Mesenchymal stem cell (in vitro differentiated cells and primary cell): Measurements from ENCODE around the gene NAALADL2.
A peak's percentile ranks its signal among the peaks of the same experiment; 100 is the strongest.

ENCODE experiments used
- DNase-seq: peaks from one replicate; pipeline ENCODE4 v3.0.0-alpha.2; 2013
- H2AFZ ChIP-seq: one replicate; pipeline ENCODE4 v1.6.1; 2013; ENCODE audit warnings: low read depth, mild to moderate bottlenecking, control low read depth, inconsistent platforms, low read length, moderate library complexity
- H2AK5ac ChIP-seq: 2 replicates; pipeline ENCODE4 v1.6.1; 2013; ENCODE audit warnings: low read length, moderate library complexity, mild to moderate bottlenecking, inconsistent platforms; ENCODE audit not compliant: severe bottlenecking
- H2BK120ac ChIP-seq: one replicate; pipeline ENCODE4 v1.6.1; 2013; ENCODE audit warnings: low read depth, mild to moderate bottlenecking, inconsistent platforms, low read length, moderate library complexity
- H2BK12ac ChIP-seq, 2 experiments: one replicate each; pipeline ENCODE4 v1.6.1; 2013; ENCODE audit warnings: inconsistent platforms in 2 of 2, low read length in 2 of 2, mild to moderate bottlenecking in 2 of 2, moderate library complexity in 2 of 2, control low read depth in 1 of 2
- H2BK15ac ChIP-seq: one replicate; pipeline ENCODE4 v1.6.1; 2013; ENCODE audit warnings: mild to moderate bottlenecking, low read depth, inconsistent platforms; ENCODE audit not compliant: poor library complexity, severe bottlenecking
- H2BK5ac ChIP-seq: 2 replicates; pipeline ENCODE4 v1.6.1; 2013; ENCODE audit warnings: low read depth, mild to moderate bottlenecking, low read length, control low read depth, inconsistent platforms; ENCODE audit not compliant: poor library complexity, severe bottlenecking
- H3K14ac ChIP-seq, 2 experiments: one replicate each; pipeline ENCODE4 v1.6.1; 2013; ENCODE audit warnings: inconsistent platforms in 2 of 2, low read length in 2 of 2, control low read depth in 1 of 2, mild to moderate bottlenecking in 1 of 2, moderate library complexity in 1 of 2
- H3K18ac ChIP-seq, 2 experiments: one replicate each; pipeline ENCODE4 v1.6.1; 2013; ENCODE audit warnings: inconsistent platforms in 2 of 2, low read length in 2 of 2, control low read depth in 1 of 2, low read depth in 1 of 2, mild to moderate bottlenecking in 1 of 2
- H3K23ac ChIP-seq, 2 experiments: one replicate each; pipeline ENCODE4 v1.6.1; 2013; ENCODE audit warnings: inconsistent platforms in 2 of 2, low read length in 2 of 2, mild to moderate bottlenecking in 2 of 2, moderate library complexity in 2 of 2, control low read depth in 1 of 2
- H3K27ac ChIP-seq: 2 replicates; pipeline ENCODE4 v1.5.1; 2013; ENCODE audit warnings: mild to moderate bottlenecking, moderate library complexity, low read length, control low read depth, inconsistent platforms; ENCODE audit not compliant: poor library complexity, severe bottlenecking
- H3K27me3 ChIP-seq, 2 experiments: 2 replicates each; pipeline versions ENCODE4 v1.6.1 to v1.7.0; 2013; ENCODE audit warnings: low read length in 2 of 2, mild to moderate bottlenecking in 2 of 2, moderate library complexity in 2 of 2, control low read depth in 1 of 2, inconsistent platforms in 1 of 2; ENCODE audit not compliant: control insufficient read depth in 1 of 2, insufficient read depth in 1 of 2
- H3K36me3 ChIP-seq, 2 experiments: 2 replicates each; pipeline versions ENCODE4 v1.6.1 to v1.7.0; 2013; ENCODE audit warnings: low read length in 2 of 2, control low read depth in 1 of 2, inconsistent platforms in 1 of 2, low read depth in 1 of 2, mild to moderate bottlenecking in 1 of 2; ENCODE audit not compliant: insufficient read depth in 2 of 2, control insufficient read depth in 1 of 2
- H3K4ac ChIP-seq, 2 experiments: one replicate each; pipeline ENCODE4 v1.6.1; 2013; ENCODE audit warnings: inconsistent platforms in 2 of 2, low read length in 2 of 2, mild to moderate bottlenecking in 2 of 2, moderate library complexity in 2 of 2, control low read depth in 1 of 2, low read depth in 1 of 2
- H3K4me1 ChIP-seq: 2 replicates; pipeline ENCODE4 v1.6.1; 2013; ENCODE audit warnings: low read depth, low read length, control low read depth; ENCODE audit not compliant: control insufficient read depth, insufficient read depth
- H3K4me2 ChIP-seq: 2 replicates; pipeline ENCODE4 v1.6.1; 2013; ENCODE audit warnings: low read length, mild to moderate bottlenecking, inconsistent platforms; ENCODE audit not compliant: poor library complexity, severe bottlenecking
- H3K4me3 ChIP-seq, 2 experiments: 2 replicates each; pipeline versions ENCODE4 v1.5.1 to v1.7.0; 2013; ENCODE audit warnings: low read length in 2 of 2, mild to moderate bottlenecking in 2 of 2, control low read depth in 1 of 2, low read depth in 1 of 2; ENCODE audit not compliant: insufficient read depth in 1 of 2
- H3K79me1 ChIP-seq: replicated peaks from 2 replicates; pipeline ENCODE4 v1.6.1; 2013; ENCODE audit warnings: mild to moderate bottlenecking, control low read depth, low read length, inconsistent platforms; ENCODE audit not compliant: poor library complexity, severe bottlenecking
- H3K9ac ChIP-seq: 2 replicates; pipeline ENCODE4 v1.7.0; 2013; ENCODE audit warnings: mild to moderate bottlenecking, low read length, moderate library complexity
- H3K9me3 ChIP-seq: 2 replicates; pipeline ENCODE4 v1.7.0; 2013; ENCODE audit warnings: mild to moderate bottlenecking, low read length; ENCODE audit not compliant: control insufficient read depth
- H4K8ac ChIP-seq: one replicate; pipeline ENCODE4 v1.6.1; 2013; ENCODE audit warnings: inconsistent platforms, mild to moderate bottlenecking, low read length, moderate library complexity
- H4K91ac ChIP-seq: one replicate; pipeline ENCODE4 v1.6.1; 2013; ENCODE audit warnings: mild to moderate bottlenecking, low read length, inconsistent platforms
- WGBS: methylation state at CpG from one replicate; pipeline ENCODE4 v1.1.7; 2013; ENCODE audit warnings: mixed read lengths; 5-methylcytosine and 5-hydroxymethylcytosine counted together

Gene NAALADL2

GRCh38 chr3:174883881-174884675 lies 24.9 kb downstream of the NAALADL2 start:
- no peaks in the 10 kb centered on the region for H3K27me3 ChIP-seq
- no peak overlapping the region for H3K23ac ChIP-seq
- no peaks in the 10 kb centered on the region for H3K4me1 ChIP-seq
- H3K4me3 ChIP-seq = no peak overlapping the region
- no peak overlapping the region for H3K4ac ChIP-seq
- peaks cover 5% of the 10 kb centered on the region for H3K9me3 ChIP-seq
- no peak overlapping the region for H4K91ac ChIP-seq
- H3K18ac ChIP-seq = no peak overlapping the region
- no peak overlapping the region for H3K4me2 ChIP-seq
- H2BK120ac ChIP-seq = no peak overlapping the region
- no peak overlapping the region for H2AFZ ChIP-seq
- peak overlapping the region in 1 of 2 experiments; percentile 48 for H3K14ac ChIP-seq
- DNase-seq = no peak
- no peak overlapping the region for H2BK5ac ChIP-seq
- no peak overlapping the region for H2BK12ac ChIP-seq
- no peak overlapping the region for H3K27ac ChIP-seq
- no peak overlapping the region for H2AK5ac ChIP-seq
- no peak overlapping the region for H3K9ac ChIP-seq
- H2BK15ac ChIP-seq = no peak overlapping the region
- WGBS = 98% methylated on average over 6 of the region's 6 CpGs
- no peak overlapping the region for H4K8ac ChIP-seq
- no peaks in the 10 kb centered on the region for H3K79me1 ChIP-seq
- H3K36me3 ChIP-seq = no peaks in the 10 kb centered on the region

GRCh38 chr3:174884776-174885568 lies 25.8 kb downstream of the NAALADL2 start:
- 88% methylated on average over 5 of the region's 7 CpGs for WGBS

GRCh38 chr3:174891524-174892203 lies 32.5 kb downstream of the NAALADL2 start:
- H3K4me2 ChIP-seq = no peak overlapping the region
- H3K14ac ChIP-seq = no peak overlapping the region
- no peak overlapping the region for H4K91ac ChIP-seq
- H2BK120ac ChIP-seq = no peak overlapping the region
- no peak overlapping the region for H3K27ac ChIP-seq
- H4K8ac ChIP-seq = no peak overlapping the region
- no peak overlapping the region for H3K9ac ChIP-seq
- no peak overlapping the region for H2BK15ac ChIP-seq
- DNase-seq = no peak
- no peak overlapping the region for H2BK5ac ChIP-seq
- no peaks in the 10 kb centered on the region for H3K27me3 ChIP-seq
- peaks cover 15% of the 10 kb centered on the region for H3K9me3 ChIP-seq
- H3K36me3 ChIP-seq = no peaks in the 10 kb centered on the region
- no peak overlapping the region for H2BK12ac ChIP-seq
- H3K23ac ChIP-seq = no peak overlapping the region
- H2AFZ ChIP-seq = no peak overlapping the region
- no peaks in the 10 kb centered on the region for H3K79me1 ChIP-seq
- H3K4ac ChIP-seq = no peak overlapping the region
- WGBS = 92% methylated on average over 6 of the region's 6 CpGs
- no peak overlapping the region for H3K18ac ChIP-seq
- H2AK5ac ChIP-seq = no peak overlapping the region
- H3K4me1 ChIP-seq = no peaks in the 10 kb centered on the region
- H3K4me3 ChIP-seq = no peak overlapping the region

More at GRCh38 chr3:174884776-174885568, 25.8 kb downstream of the NAALADL2 start:
- DNase-seq = no peak
- H3K27ac ChIP-seq = no peak overlapping the region
- H4K91ac ChIP-seq = no peak overlapping the region
- H3K36me3 ChIP-seq = no peaks in the 10 kb centered on the region
- H2AFZ ChIP-seq = no peak overlapping the region
- H2BK12ac ChIP-seq = no peak overlapping the region
- H3K23ac ChIP-seq = no peak overlapping the region
- H3K4ac ChIP-seq = no peak overlapping the region
- no peak overlapping the region for H3K14ac ChIP-seq
- no peak overlapping the region for H2BK5ac ChIP-seq
- H3K79me1 ChIP-seq = no peaks in the 10 kb centered on the region
- no peaks in the 10 kb centered on the region for H3K4me1 ChIP-seq
- H3K18ac ChIP-seq = no peak overlapping the region
- no peaks in the 10 kb centered on the region for H3K27me3 ChIP-seq
- H2AK5ac ChIP-seq = no peak overlapping the region
- H2BK120ac ChIP-seq = no peak overlapping the region
- no peak overlapping the region for H3K4me3 ChIP-seq
- no peak overlapping the region for H3K4me2 ChIP-seq
- H2BK15ac ChIP-seq = no peak overlapping the region
- H4K8ac ChIP-seq = no peak overlapping the region
- H3K9ac ChIP-seq = no peak overlapping the region
- H3K9me3 ChIP-seq = peaks cover 5% of the 10 kb centered on the region

- Histone ChIP-seq H2BK12ac (no peak overlapping the region), H3K36me3 (no peaks in the 10 kb centered on the region), H2BK120ac (no peak overlapping the region), H2AFZ (no peak overlapping the region), H2BK5ac (no peak overlapping the region), H3K4ac (no peak overlapping the region), H3K18ac (no peak overlapping the region), H3K4me3 (no peak overlapping the region), H4K91ac (no peak overlapping the region), H3K4me1 (no peaks in the 10 kb centered on the region), H3K27me3 (no peaks in the 10 kb centered on the region), H3K14ac (no peak overlapping the region), H2BK15ac (no peak overlapping the region), H3K23ac (no peak overlapping the region), H2AK5ac (no peak overlapping the region), H4K8ac (no peak overlapping the region), H3K27ac (no peak overlapping the region), H3K9ac (no peak overlapping the region), H3K79me1 (no peaks in the 10 kb centered on the region), H3K9me3 (no peaks in the 10 kb centered on the region), H3K4me2 (no peak overlapping the region)
- no peak for DNase-seq
These were observed 47.9 kb downstream of the NAALADL2 start for GRCh38 chr3:174907027-174907426.
